Measurements from ENCODE around the gene HRCT1.

The HRCT1 gene

GRCh38 chr9:35917261-35917660 lies 11.3 kb downstream of the HRCT1 start:
- H3K9ac ChIP-seq (ENCODE audit: low read length): no peak overlapping the region
- no peaks in the 10 kb centered on the region for H3K79me2 ChIP-seq (ENCODE audit: insufficient read depth, low read length)
- H4K20me1 ChIP-seq (ENCODE audit: low read depth, low read length): no peaks in the 10 kb centered on the region
- H3K9me3 ChIP-seq (ENCODE audit: insufficient read depth, low read length): no peaks in the 10 kb centered on the region; the same call in 1 of the 2 replicates
- no peak for TF ChIP-seq EZH2phosphoT487 (conservative IDR thresholded peaks at IDR 0.05; ENCODE audit: low read length)
- TF ChIP-seq, protein P1, sequence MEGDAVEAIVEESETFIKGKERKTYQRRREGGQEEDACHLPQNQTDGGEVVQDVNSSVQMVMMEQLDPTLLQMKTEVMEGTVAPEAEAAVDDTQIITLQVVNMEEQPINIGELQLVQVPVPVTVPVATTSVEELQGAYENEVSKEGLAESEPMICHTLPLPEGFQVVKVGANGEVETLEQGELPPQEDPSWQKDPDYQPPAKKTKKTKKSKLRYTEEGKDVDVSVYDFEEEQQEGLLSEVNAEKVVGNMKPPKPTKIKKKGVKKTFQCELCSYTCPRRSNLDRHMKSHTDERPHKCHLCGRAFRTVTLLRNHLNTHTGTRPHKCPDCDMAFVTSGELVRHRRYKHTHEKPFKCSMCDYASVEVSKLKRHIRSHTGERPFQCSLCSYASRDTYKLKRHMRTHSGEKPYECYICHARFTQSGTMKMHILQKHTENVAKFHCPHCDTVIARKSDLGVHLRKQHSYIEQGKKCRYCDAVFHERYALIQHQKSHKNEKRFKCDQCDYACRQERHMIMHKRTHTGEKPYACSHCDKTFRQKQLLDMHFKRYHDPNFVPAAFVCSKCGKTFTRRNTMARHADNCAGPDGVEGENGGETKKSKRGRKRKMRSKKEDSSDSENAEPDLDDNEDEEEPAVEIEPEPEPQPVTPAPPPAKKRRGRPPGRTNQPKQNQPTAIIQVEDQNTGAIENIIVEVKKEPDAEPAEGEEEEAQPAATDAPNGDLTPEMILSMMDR (IDR thresholded peaks at IDR 0.05; ENCODE audit: insufficient read depth, low read length, poor library complexity, severe bottlenecking): no peak
- no peak overlapping the region for H3K4me3 ChIP-seq (ENCODE audit: insufficient read depth, low read length, poor library complexity, severe bottlenecking)
- H3F3A ChIP-seq (ENCODE audit: insufficient read depth): no peaks in the 10 kb centered on the region
- no peak overlapping the region for H3K4me2 ChIP-seq (ENCODE audit: low read depth, low read length, poor library complexity, severe bottlenecking)
- H3K9me2 ChIP-seq (replicated peaks; ENCODE audit: insufficient read depth, low read length): no peaks in the 10 kb centered on the region
- H3K36me3 ChIP-seq (ENCODE audit: low read length): no peaks in the 10 kb centered on the region
- H3K27ac ChIP-seq (ENCODE audit: low read depth, low read length): no peak overlapping the region
- no peak overlapping the region for H2AFZ ChIP-seq (ENCODE audit: low read depth, low read length, severe bottlenecking)
- H3K27me3 ChIP-seq (ENCODE audit: low read length): no peaks in the 10 kb centered on the region

GRCh38 chr9:35918780-35919179 lies 12.8 kb downstream of the HRCT1 start:
- Histone ChIP-seq H4K20me1 (ENCODE audit: low read depth, low read length) (no peaks in the 10 kb centered on the region), H3K9me2 (replicated peaks; ENCODE audit: insufficient read depth, low read length) (no peaks in the 10 kb centered on the region), H3K36me3 (ENCODE audit: low read length) (no peaks in the 10 kb centered on the region), H2AFZ (ENCODE audit: low read depth, low read length, severe bottlenecking) (no peak overlapping the region), H3K27me3 (ENCODE audit: low read length) (no peaks in the 10 kb centered on the region), H3K4me3 (ENCODE audit: insufficient read depth, low read length, poor library complexity, severe bottlenecking) (no peak overlapping the region), H3K27ac (ENCODE audit: low read depth, low read length) (no peak overlapping the region), H3F3A (ENCODE audit: insufficient read depth) (no peaks in the 10 kb centered on the region), H3K79me2 (ENCODE audit: insufficient read depth, low read length) (no peaks in the 10 kb centered on the region), H3K9me3 (ENCODE audit: insufficient read depth, low read length) (no peaks in the 10 kb centered on the region; the same call in 1 of the 2 replicates), H3K9ac (ENCODE audit: low read length) (no peak overlapping the region), H3K4me2 (ENCODE audit: low read depth, low read length, poor library complexity, severe bottlenecking) (no peak overlapping the region)
- TF ChIP-seq, protein P1 (IDR thresholded peaks at IDR 0.05; ENCODE audit: insufficient read depth, low read length, poor library complexity, severe bottlenecking): no peak
- TF ChIP-seq EZH2phosphoT487 (conservative IDR thresholded peaks at IDR 0.05; ENCODE audit: low read length): no peak

DNA sequence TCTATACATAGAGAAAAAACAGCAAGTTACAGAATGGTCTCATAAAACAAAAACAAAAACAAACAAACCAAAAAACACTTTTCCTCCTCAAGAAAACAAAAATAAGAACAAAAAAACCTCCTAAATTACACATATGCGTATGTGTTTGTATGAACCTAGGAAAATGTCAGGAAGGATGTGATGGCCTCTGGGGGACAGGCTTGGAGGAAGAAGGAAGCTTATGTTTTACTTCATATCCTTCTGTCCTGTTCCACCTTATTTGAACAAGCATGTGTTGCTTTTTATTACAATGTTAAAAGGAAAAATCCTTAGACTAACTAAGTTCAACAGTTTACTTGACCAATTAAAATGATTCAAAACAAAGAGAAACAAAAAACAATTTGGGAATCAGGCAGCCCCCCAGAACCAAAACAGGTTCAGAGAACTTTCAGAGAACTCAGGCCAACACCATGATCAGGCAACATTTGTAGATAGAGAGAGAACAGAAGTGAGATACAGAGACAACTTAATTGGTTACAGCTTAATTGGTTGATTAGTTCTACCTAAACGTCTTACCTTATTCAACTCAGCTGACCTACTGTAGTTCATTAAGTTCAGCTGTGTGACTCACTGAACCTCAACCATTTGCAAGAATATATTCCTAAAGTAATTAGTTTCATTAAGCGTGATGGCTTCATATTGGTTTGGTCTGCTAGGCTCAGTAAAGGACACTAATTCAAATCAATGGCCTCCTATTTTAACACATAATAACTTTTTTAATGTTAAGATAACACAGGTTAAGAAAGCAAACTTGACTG lies 13.4 kb downstream of the HRCT1 start:
- Histone ChIP-seq H4K20me1 (ENCODE audit: low read depth, low read length) (no peaks in the 10 kb centered on the region), H3K9ac (ENCODE audit: low read length) (no peak overlapping the region), H2AFZ (ENCODE audit: low read depth, low read length, severe bottlenecking) (no peak overlapping the region), H3K4me3 (ENCODE audit: insufficient read depth, low read length, poor library complexity, severe bottlenecking) (no peak overlapping the region), H3K79me2 (ENCODE audit: insufficient read depth, low read length) (no peaks in the 10 kb centered on the region), H3K36me3 (ENCODE audit: low read length) (no peaks in the 10 kb centered on the region), H3K9me3 (ENCODE audit: insufficient read depth, low read length) (no peaks in the 10 kb centered on the region), H3K27ac (ENCODE audit: low read depth, low read length) (no peak overlapping the region), H3K9me2 (replicated peaks; ENCODE audit: insufficient read depth, low read length) (no peaks in the 10 kb centered on the region), H3K4me2 (ENCODE audit: low read depth, low read length, poor library complexity, severe bottlenecking) (no peak overlapping the region), H3F3A (ENCODE audit: insufficient read depth) (no peaks in the 10 kb centered on the region), H3K27me3 (ENCODE audit: low read length) (no peaks in the 10 kb centered on the region)
- TF ChIP-seq, protein P1 (IDR thresholded peaks at IDR 0.05; ENCODE audit: insufficient read depth, low read length, poor library complexity, severe bottlenecking): no peak
- no peak for TF ChIP-seq EZH2phosphoT487 (conservative IDR thresholded peaks at IDR 0.05; ENCODE audit: low read length)
